ENCODE results near the gene SASH3.

DNA sequence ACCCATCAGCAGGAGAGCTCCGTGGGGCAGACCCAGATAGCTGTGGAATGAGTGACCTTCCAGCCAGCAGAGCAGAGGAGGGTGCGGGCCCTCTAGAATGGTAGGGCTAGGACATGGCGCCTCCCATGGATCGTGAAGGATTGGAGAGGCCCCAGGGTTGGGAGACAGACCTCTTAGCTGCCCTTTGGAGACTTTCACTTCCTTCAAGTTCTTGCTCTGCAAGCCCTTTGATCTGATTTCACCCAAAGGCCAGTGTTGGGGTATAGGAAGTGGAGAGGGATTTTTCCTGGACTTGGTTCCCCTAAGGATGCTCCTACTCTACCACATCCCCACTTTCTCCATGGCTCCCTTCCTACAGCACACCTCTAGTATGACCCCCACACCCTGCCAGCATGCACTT, 3.0 kb downstream of the SASH3 start:
- TF ChIP-seq CTCF (IDR thresholded peaks at IDR 0.05) (no peak), EP300 (IDR thresholded peaks at IDR 0.05) (no peak), POLR2A (IDR thresholded peaks at IDR 0.05; ENCODE audit: low read depth) (no peak)

All from esophagus muscularis mucosa (tissue), 4 donors.